OCI-LY1 (cell line): ENCODE data around the gene SDCCAG8.

Source experiments
- EZH2 ChIP-seq: fragments of 200-600 bp; sonication (generic), shearing (Covaris generic); IDR thresholded peaks from 2 replicates; pipeline ENCODE4 v1.8.0; 2017; ENCODE audit warnings: borderline replicate concordance, mixed run types, mild to moderate bottlenecking, antibody characterized with exemption, low read length, moderate library complexity, mixed read lengths
- TF ChIP-seq, protein P1 (sequence below): fragments of 200-600 bp; sonication (generic), shearing (Covaris generic); IDR thresholded peaks from 2 replicates; pipeline ENCODE4 v1.5.1; 2017; ENCODE audit warnings: mild to moderate bottlenecking, antibody characterized with exemption, low read length, moderate library complexity, mixed read lengths

DNA sequence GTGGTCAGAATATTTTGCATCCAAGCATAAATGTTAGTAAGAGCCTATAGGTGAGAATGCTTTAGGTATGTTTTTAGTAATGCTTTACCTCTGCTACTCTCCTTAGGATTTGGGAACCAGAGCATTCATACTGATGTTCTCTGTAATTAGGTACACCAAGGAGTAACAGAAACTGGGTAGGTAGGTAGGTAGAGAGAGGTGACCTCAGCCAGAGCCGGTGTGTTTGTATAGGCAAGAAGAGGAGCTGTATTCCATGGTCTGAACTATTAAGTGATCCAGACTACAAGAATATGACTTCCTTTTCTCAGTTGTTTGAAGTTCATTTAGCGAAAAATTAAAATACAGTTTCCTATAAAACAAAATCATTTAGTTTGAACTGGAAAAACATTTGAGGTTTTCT is 108.5 kb downstream of the SDCCAG8 start:
- TF ChIP-seq, protein P1, sequence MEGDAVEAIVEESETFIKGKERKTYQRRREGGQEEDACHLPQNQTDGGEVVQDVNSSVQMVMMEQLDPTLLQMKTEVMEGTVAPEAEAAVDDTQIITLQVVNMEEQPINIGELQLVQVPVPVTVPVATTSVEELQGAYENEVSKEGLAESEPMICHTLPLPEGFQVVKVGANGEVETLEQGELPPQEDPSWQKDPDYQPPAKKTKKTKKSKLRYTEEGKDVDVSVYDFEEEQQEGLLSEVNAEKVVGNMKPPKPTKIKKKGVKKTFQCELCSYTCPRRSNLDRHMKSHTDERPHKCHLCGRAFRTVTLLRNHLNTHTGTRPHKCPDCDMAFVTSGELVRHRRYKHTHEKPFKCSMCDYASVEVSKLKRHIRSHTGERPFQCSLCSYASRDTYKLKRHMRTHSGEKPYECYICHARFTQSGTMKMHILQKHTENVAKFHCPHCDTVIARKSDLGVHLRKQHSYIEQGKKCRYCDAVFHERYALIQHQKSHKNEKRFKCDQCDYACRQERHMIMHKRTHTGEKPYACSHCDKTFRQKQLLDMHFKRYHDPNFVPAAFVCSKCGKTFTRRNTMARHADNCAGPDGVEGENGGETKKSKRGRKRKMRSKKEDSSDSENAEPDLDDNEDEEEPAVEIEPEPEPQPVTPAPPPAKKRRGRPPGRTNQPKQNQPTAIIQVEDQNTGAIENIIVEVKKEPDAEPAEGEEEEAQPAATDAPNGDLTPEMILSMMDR, result no peak
- TF ChIP-seq EZH2, result no peak
